GM18951 (cell line): ENCODE data around the gene SNRNP48.

Source experiments
- POLR2A ChIP-seq: IDR thresholded peaks from 4 replicates; pipeline ENCODE4 v1.6.1; 2011; ENCODE audit warnings: mild to moderate bottlenecking; ENCODE audit not compliant: insufficient read length, insufficient read depth; ENCODE audit errors: extremely low read depth
- in situ Hi-C: fragments of 300-500 bp; cut with MboI; formaldehyde crosslinking; loops from one replicate; pipeline ENCODE4 v1.12.0; 2022; ENCODE audit warnings: low sequenced_read_pairs, mixed read lengths, inconsistent platforms; ENCODE audit not compliant: unreplicated experiment

SNRNP48 gene, protein sequence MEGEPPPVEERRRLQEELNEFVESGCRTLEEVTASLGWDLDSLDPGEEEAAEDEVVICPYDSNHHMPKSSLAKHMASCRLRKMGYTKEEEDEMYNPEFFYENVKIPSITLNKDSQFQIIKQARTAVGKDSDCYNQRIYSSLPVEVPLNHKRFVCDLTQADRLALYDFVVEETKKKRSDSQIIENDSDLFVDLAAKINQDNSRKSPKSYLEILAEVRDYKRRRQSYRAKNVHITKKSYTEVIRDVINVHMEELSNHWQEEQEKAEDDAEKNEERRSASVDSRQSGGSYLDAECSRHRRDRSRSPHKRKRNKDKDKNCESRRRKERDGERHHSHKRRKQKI

DNA sequence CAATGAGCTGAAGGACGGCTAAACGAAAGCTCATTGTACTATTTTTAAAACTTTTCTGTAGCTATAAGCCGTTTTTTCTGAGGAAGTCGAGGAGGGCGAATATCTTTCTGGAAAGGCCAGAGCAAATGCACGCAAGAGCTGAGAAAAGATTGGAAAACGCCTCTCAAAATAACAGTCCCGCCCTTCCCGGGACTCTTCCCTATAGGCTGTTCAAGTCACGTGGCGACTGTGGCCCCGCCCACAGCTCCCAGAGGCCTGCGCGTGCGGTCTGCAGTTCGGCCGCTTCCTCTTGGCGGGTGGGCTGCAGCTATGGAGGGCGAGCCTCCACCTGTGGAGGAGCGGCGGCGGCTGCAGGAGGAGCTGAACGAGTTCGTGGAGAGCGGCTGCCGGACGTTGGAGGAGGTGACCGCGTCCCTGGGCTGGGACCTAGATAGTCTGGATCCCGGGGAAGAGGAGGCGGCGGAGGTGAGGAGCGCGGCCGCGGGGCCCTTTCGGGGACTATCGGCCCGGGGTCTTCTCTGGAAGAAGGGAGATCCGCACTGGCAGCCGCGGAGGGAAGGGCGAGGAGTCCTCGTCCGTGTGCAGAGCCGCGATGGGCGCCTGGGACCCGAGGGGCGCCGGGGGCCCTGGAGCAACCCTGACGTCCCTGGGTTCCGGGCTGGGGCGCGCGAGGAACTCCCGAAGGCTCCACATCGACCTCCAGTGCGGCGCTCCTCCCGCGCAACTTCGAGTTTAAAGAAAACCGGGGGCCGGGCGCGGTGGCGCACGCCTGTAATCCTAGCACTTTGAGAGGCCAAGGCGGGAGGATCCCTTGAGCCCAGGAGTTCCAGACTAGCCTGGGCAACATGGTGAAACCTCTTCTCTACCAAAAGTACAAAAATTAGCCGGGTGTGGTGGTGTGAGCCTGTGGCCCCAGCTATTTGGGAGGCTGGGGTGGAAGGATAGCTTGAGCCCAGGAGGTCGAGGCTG, at the start of gene SNRNP48:
Gene SNRNP48, plus strand, starts transcription at position 250 of the 969 bp plus-strand sequence. Its CDS starts 60 bp downstream, at position 310.
- TF ChIP-seq POLR2A: peak; percentile 96
- in situ Hi-C loops: no loop called here

DNA sequence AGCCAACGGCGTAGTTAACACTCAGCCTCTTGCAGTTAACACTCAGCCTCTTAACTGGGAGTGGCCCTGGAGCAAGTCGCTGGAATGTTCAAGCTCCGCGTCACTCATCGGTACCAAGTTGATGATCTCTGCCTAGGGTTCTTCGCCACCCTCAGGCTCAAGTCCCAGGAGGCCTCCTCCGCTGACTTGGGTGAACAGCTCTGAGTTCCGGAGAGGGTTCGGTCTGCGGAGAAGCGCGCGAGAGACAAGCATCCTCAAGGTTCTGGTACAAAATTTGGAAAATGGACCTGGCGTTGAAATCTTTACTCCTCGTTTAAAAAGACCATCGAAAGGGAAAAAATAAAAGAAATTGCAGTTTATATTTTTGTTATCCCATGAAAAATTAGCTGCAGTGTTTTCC, 49.4 kb upstream of the SNRNP48 start:
- no peak for TF ChIP-seq POLR2A
- in situ Hi-C loops: no loop called here

DNA sequence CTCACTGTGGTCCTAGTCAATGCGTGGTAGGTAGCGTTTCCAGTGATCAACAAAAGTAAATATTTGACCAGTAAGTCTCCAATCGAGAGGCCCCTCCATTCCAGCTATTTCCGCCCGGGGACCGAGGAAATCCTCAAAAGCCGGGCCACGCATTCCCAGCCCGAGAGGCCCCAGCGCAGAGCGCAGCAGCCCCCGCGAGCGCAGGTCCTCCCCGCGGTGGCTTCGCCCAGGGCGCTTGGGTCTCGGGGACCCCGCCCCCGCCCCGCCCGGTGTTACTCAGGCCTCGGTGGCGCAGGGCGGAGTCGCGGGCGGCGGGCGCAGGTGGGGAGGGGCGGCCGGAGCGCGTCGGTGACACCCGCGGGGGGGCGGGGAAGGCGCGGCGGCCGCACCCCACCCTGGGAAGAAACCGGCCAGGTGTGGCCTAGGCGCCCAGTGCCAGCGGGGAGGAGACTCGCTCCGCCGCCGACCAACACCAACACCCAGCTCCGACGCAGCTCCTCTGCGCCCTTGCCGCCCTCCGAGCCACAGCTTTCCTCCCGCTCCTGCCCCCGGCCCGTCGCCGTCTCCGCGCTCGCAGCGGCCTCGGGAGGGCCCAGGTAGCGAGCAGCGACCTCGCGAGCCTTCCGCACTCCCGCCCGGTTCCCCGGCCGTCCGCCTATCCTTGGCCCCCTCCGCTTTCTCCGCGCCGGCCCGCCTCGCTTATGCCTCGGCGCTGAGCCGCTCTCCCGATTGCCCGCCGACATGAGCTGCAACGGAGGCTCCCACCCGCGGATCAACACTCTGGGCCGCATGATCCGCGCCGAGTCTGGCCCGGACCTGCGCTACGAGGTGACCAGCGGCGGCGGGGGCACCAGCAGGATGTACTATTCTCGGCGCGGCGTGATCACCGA, 48.6 kb upstream of the SNRNP48 start, which contains the start of gene DSP:
Gene DSP, plus strand, starts transcription at position 497 of the 890 bp plus-strand sequence. Its CDS starts 245 bp downstream, at position 742.
- in situ Hi-C loops: no loop called here
- TF ChIP-seq POLR2A: no peak

DNA sequence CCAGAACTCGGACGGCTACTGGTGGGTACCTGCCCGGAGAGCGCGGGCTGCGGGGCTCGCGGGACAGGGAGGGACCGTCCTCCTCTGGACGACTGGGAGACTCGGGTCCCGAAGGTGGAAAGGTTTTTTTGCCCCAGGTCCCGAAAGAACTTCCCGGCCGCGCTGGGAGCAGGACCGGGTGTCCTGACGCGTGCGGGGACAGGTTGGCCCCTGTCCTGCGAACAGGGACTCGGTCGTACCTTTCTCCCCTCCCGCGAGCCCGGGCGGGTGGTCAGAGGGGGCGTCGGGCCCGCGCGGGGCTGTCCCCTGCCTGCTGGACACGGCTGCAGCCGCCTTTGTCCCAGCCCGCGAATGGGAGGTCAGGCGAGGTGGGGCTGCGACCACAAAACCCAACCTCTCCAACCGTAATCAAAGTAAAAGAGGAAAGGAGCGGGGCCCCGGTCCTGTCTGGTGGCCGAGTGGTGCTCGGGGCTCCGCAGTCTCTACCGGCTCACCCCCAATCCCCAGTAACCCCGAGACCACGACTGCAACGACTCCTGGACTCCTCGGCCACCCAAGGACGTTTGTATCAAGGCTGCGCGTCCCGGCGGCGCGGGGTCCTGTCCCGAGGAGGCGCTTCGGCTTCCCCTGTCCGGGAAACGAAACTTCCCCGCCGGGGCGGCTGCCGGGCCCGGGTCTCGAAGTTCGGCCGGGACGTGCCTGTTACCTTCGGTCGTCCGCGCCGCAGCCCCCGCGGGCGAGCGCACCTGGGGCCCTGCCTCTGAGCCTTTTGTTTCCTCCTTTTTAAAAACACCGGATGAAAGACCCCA, 47.7 kb upstream of the SNRNP48 start:
- no peak for TF ChIP-seq POLR2A

DNA sequence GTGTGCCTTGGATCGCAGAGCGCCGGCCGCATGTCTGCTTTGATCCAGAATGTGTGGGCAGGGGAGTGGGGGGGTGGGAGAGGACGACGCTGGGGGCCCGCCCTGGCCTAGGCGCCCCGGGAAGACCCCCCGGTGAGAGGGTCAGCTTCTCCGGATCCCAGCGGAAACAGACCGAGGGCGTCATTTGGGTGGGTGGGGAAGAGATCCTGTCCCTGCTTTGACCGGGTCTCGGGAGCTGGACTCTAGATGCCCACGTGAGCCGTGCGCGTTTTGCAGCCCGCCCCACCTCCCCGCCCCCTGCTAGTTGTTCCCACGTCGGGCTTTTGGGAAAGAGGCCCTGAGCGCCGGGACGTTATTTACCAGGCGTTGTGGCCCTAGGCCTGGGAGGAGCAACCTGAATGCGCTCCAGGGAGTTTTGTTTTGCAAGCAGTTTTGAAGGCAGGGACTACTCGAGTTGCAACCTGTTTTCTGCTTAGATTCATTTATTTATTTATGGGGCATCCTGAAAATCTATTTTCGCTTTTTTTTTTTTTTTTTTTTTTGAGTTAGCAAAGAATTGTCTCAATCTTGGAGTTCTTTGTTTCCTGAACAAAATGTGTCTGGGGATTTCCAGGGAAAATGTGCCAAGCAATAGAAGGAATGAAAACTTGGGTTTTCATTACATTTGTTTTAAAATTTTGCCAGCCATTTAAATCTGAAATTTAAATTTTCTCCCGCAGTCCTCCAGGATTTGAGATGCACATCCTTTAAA, 46.9 kb upstream of the SNRNP48 start:
- TF ChIP-seq POLR2A: no peak
- in situ Hi-C loops: no loop called here

More for the DNA sequence above, 47.7 kb upstream of the SNRNP48 start:
- in situ Hi-C loops: no loop called here

DNA sequence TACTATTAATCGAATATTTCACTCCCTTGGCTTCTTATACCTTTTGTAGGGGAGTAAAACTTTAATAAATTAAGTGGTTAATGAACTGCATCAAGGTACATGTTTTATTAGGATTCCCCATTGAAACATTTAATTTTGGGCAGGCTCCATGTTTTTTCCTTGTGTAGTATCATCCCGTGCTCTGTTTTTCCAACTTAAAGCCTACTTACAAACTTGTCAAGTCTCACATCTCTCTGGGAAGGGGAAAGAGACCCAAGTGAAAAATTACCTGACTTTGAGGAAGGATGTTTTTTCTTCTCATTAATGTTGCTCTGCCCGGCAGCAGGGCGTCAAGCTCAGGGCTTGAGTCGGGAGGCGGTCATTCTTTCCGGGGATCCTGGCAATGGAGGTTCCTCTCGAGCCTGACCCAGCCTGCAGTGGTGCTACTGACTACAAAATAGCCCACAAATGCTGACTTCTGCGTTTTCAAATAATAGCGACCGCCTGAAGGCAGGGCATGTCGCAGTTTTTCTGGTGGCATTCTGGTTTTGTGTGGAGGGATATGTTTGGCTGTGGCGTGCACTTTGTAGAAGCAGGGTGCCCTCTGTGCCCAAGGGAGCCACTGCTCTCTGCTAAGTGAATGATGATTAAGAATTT, 46.1 kb upstream of the SNRNP48 start:
- in situ Hi-C loops: no loop called here
- no peak for TF ChIP-seq POLR2A

DNA sequence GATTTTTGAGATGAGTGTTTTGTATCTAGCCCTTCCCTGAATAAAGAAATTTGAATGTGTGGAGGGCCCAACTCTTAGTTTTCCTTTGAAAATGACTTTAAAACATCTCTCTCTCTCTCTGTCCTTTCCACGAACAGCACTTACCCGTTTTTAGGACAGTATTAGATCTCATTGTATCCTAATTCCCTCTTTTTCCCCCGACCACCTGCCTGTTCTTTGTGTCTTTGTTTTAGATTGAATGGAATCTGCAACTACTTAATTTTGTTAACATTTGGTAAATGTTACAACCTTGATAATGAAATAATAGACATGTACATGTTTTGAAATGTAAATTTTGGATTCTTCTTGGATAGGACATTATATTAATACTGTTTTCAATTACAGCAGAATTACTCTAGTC, 45.4 kb upstream of the SNRNP48 start:
- in situ Hi-C loops: no loop called here
- TF ChIP-seq POLR2A: no peak

DNA sequence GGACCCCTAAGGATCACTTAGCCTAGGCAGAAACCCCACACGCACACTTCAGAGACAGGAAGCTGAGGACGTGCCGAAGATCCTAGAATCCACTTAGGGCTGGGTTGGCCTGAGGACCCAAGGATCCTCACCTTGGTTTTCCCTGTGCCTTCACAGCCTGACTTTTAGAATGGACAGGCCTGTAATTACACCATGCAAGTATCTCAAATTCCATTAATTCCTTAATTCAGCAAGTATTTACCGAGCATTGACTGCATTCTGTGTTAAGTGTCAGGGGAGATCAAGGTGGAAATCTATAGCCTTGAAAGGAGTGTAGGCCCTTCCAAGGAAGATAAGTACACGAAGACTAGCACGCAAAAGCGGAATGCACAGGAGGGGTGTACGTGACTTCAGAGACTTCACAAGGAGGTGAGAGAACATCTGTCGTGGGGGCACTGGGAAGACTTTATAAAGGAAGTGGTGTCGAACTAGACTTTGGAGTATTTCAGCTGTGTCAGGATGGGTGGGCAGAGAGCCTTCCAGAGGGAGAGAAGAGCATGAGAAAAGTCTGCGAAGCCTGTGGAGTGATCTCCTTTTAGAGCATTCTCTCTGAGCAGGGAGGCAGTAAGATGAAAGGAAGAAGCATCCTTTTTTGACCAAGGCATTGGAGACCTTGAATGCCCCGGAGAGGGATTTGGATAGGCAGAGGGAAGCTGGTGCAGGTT, 44.5 kb upstream of the SNRNP48 start:
- no peak for TF ChIP-seq POLR2A
- in situ Hi-C loops: no loop called here

DNA sequence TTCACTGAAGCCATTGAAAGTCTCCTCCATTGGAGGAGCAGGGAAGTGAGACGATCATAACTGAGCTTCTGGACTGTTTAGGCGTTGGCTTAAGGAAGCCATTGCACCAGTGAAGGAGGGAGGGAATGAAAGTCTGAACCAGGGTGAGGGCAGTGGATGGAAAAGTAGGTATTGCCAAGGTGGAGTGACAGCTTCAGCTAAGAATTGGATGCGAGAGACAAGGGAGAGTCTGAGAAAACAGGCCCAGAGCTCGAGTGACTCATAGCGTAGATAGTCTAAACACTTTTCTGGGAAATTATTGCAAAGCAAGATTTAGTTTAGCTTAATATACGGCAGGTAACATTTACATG, 44.0 kb upstream of the SNRNP48 start:
- TF ChIP-seq POLR2A: no peak
- in situ Hi-C loops: no loop called here

DNA sequence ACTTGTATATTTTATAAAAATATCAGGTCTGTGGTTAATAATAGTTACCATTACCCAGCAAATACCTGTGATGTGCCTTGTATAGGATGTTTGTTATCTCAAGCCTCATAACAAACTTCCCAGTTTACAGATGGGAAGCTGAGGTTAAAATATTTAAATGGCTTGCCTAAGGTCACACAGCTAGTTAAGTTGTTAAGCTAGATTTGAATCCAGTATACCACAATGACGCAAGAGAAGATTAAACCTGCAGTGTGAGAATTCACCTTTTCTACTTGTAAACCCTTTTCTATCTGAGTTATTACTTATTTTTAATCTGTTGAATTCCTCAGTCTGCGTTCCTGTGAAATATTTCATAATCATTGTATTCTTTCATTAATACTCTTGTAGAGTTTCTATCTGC, 43.6 kb upstream of the SNRNP48 start:
- no peak for TF ChIP-seq POLR2A
- in situ Hi-C loops: no loop called here

DNA sequence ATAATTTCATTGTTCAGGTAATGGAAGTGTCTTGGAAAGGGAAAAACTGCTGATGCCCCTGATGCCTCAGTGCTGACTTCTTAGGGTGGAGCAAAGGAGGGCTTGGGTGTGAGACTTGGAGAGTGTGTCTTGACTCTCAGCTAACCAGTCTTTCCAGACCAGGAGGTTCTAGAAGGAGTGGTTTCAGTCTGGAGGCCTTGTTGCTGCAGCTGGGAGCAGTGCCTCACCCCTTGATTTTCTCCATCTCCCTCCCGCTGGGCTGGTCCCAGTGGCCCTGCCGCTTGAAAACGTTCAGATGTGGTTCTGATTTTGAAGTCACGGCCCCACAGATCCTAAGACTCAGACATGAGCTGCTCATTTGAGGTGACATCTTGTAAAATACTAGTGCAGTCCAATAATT, 43.1 kb upstream of the SNRNP48 start:
- TF ChIP-seq POLR2A: no peak
- in situ Hi-C loops: no loop called here

DNA sequence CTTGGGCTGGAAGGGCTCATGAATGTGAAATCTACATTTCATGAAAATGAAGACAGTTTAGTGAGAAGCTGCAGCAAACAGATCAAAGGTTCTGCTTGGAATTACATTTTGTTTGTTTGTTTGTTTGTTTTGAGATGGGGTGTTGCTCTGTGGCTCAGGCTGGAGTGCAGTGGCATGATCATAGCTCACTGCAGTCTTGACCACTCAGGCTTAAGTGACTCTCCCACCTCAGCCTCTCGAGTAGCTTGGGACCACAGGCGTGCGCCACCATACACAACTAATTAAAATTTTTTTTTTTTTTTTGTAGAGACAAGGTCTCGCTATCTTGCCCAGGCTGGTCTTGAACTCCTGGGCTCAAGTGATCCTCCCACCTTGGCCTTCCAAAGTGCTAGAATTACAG, 42.7 kb upstream of the SNRNP48 start:
- no peak for TF ChIP-seq POLR2A
- in situ Hi-C loops: no loop called here
